ENCODE data around the gene CMPK2. TPM values are rescaled to one million over a fixed set of nuclear protein-coding genes. Genes with fewer than 3 reads are reported as not detected.
A peak's percentile ranks its signal among the peaks of the same experiment; 100 is the strongest.
"Not testable (repeated sequence)": the region's sequence is repeated elsewhere in the genome, so short reads cannot be mapped to it uniquely, and the experiment has no call there.

CMPK2 gene, protein sequence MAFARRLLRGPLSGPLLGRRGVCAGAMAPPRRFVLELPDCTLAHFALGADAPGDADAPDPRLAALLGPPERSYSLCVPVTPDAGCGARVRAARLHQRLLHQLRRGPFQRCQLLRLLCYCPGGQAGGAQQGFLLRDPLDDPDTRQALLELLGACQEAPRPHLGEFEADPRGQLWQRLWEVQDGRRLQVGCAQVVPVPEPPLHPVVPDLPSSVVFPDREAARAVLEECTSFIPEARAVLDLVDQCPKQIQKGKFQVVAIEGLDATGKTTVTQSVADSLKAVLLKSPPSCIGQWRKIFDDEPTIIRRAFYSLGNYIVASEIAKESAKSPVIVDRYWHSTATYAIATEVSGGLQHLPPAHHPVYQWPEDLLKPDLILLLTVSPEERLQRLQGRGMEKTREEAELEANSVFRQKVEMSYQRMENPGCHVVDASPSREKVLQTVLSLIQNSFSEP
- total RNA-seq (2014; rRNA removed; shearing (Covaris generic)): 0.55 and 3.1 TPM in 2 replicates

GRCh38 chr2:6865346-6866274, at the start of gene CMPK2:
TSS of gene CMPK2 (minus strand) at chr2:6865907. CDS start at chr2:6865696, 211 bp downstream.
- no peaks in the 10 kb centered on the region for H3K36me3 ChIP-seq
- H3K27me3 ChIP-seq (replicated peaks): peaks cover 9% of the 10 kb centered on the region
- H3K9me3 ChIP-seq (replicated peaks): no peaks in the 10 kb centered on the region
- peaks cover 13% of the 10 kb centered on the region for H3K4me1 ChIP-seq (replicated peaks)
- DNase-seq (ENCODE audit: low read depth in 1 of 2, low spot score in 2 of 2): peak; percentile 43 to 55
- H3K4me3 ChIP-seq: peak within 1 kb of the TSS; percentile 51
- H3K27ac ChIP-seq: no peak within 1 kb of the TSS

- no peak overlapping the region for H3K4me3 ChIP-seq
- no peak overlapping the region for H3K27ac ChIP-seq
- H3K27me3 ChIP-seq (replicated peaks): no peaks in the 10 kb centered on the region
- H3K9me3 ChIP-seq (replicated peaks): no peaks in the 10 kb centered on the region
- H3K4me1 ChIP-seq (replicated peaks): peaks cover 18% of the 10 kb centered on the region
- no peak for DNase-seq (ENCODE audit: low read depth in 1 of 2, low spot score in 2 of 2)
- no peaks in the 10 kb centered on the region; the same call in 1 of the 2 replicates for H3K36me3 ChIP-seq
Measured at GRCh38 chr2:6915399-6915798, 49.7 kb upstream of the CMPK2 start.

DNA sequence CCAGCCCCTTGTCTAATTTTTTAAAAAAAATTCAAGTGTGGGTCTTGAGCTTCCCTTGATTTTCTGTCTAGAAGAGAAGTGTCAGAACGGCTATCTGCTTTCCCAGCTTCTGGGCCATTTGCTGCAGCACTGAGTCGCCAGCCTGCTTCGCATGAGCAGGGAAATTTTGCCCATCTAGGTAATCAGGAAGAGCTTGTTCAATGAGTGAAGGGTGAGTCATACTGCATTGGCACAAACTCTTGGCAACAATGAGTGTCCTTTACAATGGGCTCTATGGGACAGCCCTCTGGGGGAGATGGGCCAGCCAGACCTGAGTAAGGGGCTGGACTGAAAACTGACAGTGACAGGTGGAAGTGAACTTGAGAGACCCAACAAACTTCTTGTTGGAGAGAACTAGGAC, 49.1 kb upstream of the CMPK2 start:
- Histone ChIP-seq H3K4me1 (replicated peaks) (peaks cover 13% of the 10 kb centered on the region), H3K27me3 (replicated peaks) (no peaks in the 10 kb centered on the region), H3K9me3 (replicated peaks) (no peaks in the 10 kb centered on the region), H3K4me3 (no peak overlapping the region), H3K36me3 (no peaks in the 10 kb centered on the region; the same call in 1 of the 2 replicates), H3K27ac (no peak overlapping the region)
- no peak for DNase-seq (ENCODE audit: low read depth in 1 of 2, low spot score in 2 of 2)

- Histone ChIP-seq H3K4me1 (replicated peaks) (peaks cover 8% of the 10 kb centered on the region), H3K36me3 (no peaks in the 10 kb centered on the region; the same call in 1 of the 2 replicates), H3K27ac (no peak overlapping the region), H3K27me3 (replicated peaks) (no peaks in the 10 kb centered on the region), H3K9me3 (replicated peaks) (no peaks in the 10 kb centered on the region), H3K4me3 (no peak overlapping the region)
- no peak for DNase-seq (ENCODE audit: low read depth in 1 of 2, low spot score in 2 of 2)
Measured at GRCh38 chr2:6913415-6914157, 47.9 kb upstream of the CMPK2 start.

DNA sequence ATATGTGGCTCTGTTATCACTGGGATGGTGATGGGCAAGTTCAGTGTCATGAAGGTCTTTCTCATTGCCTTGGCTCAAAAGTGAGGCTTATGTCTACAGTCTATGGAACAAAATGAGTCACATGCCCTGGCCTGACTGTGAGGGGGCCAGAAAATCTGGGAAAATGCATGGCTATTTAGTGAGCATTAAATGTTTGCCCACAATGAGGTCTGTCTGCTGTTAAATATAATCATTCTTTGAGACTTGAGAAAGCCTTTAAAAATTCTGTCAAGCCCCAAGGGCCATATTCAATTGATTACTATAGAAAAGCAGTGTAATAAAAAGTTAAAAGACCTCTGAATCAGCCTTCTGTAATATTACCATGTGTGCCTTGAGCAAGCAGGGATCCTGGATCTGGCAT, 46.0 kb upstream of the CMPK2 start:
- no peaks in the 10 kb centered on the region for H3K27me3 ChIP-seq (replicated peaks)
- no peaks in the 10 kb centered on the region for H3K36me3 ChIP-seq
- no peak for DNase-seq (ENCODE audit: low read depth in 1 of 2, low spot score in 2 of 2)
- no peaks in the 10 kb centered on the region for H3K9me3 ChIP-seq (replicated peaks)
- H3K27ac ChIP-seq: no peak overlapping the region
- H3K4me1 ChIP-seq (replicated peaks): no peaks in the 10 kb centered on the region
- H3K4me3 ChIP-seq: no peak overlapping the region

DNA sequence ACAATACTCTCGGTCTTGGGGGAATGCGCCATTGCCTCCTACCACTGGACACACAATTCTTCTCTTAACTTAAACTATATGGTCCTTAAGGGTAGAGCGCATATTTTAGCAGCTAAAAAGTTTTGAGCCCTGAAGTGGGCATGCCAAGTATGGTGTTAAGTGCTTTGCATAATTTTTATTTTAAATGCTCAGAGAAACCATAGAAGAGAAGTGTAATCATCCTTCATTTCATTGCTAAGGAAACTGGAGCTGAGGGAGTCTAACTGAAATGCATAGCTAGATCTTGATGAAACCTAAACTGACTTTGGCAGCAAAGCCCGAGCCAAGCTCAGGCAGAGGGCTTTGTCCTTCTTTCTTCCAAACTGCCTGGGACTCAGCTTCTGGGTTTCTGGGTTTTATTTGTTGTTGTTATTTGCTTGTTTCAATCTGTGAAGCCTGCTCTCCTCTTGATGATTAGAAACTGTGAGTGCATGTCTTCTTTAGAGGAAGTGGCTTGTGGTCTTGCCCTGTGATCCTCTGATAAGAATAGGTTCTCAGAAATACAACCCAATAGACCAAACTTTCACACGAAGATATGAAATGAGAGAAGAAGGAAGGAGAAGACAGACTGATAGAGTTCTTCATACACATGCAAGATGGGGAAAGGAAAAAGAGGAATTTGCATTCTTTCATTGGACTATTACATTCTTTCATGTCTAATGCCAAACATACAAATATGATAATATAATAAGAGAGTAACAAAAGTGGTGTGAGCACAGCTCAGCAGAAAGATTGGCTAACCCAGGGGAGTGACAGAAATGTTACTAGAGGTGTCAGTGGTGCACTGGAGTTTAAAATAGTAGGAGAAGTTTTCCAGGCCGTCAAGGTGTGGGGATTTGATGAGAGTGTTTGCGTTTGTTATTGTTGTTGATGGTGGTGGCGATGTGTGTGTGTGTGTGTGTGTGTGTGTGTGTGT, 44.0 kb upstream of the CMPK2 start:
- H3K9me3 ChIP-seq (replicated peaks): no peaks in the 10 kb centered on the region
- H3K4me1 ChIP-seq (replicated peaks): no peaks in the 10 kb centered on the region
- H3K27me3 ChIP-seq (replicated peaks): no peaks in the 10 kb centered on the region
- no peak overlapping the region for H3K27ac ChIP-seq
- H3K4me3 ChIP-seq: no peak overlapping the region
- no peak for DNase-seq (ENCODE audit: low read depth in 1 of 2, low spot score in 2 of 2)
- no peaks in the 10 kb centered on the region for H3K36me3 ChIP-seq

DNA sequence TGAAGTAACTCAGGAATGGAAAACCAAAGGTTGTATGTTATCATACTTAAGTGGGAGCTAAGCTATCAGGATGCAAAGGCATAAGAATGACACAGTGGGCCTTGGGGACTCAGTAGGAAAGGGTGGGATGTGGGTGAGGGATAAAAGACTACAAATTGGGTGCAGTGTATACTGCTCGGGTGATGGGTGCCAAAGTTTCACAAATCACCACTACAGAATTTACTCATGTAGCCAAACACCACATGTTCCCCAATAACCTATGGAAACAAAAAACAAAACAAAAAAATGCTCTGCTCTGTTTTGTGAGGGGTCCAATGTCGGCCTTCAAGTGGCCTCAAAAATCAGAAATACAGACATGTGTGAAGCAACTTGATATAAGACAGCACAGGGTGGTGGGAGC, 42.6 kb upstream of the CMPK2 start:
- DNase-seq (ENCODE audit: low read depth in 1 of 2, low spot score in 2 of 2): no peak
- Histone ChIP-seq H3K27me3 (replicated peaks) (no peaks in the 10 kb centered on the region), H3K27ac (no peak overlapping the region)

GRCh38 chr2:6906165-6906741, 40.5 kb upstream of the CMPK2 start:
- Histone ChIP-seq H3K27ac (no peak overlapping the region), H3K27me3 (replicated peaks) (no peaks in the 10 kb centered on the region), H3K4me1 (replicated peaks) (no peaks in the 10 kb centered on the region), H3K9me3 (replicated peaks) (no peaks in the 10 kb centered on the region), H3K4me3 (no peak overlapping the region), H3K36me3 (no peaks in the 10 kb centered on the region)
- DNase-seq (ENCODE audit: low read depth in 1 of 2, low spot score in 2 of 2): no peak

More for the DNA sequence above, 42.6 kb upstream of the CMPK2 start:
- Histone ChIP-seq H3K36me3 (no peaks in the 10 kb centered on the region), H3K4me1 (replicated peaks) (no peaks in the 10 kb centered on the region), H3K9me3 (replicated peaks) (no peaks in the 10 kb centered on the region), H3K4me3 (no peak overlapping the region)

DNA sequence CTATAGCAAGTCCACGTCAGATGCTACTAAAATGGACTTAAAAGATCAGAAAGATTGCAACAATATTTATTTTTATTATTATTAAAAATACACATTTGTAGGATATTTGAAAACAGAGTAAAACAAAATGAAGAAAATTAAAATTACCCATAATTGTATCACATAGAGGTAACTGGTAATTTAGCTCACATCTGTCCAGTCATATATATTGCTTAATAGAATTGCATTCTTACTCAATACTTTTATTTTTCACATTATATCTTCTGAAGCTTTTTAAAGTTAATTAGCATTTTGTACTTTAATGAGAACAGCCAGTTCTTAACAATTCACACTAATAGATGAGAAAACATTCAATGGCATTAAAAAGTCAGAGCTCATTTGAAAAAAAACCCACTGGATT, 40.0 kb upstream of the CMPK2 start:
- no peak for DNase-seq (ENCODE audit: low read depth in 1 of 2, low spot score in 2 of 2)
- H3K27me3 ChIP-seq (replicated peaks): no peaks in the 10 kb centered on the region
- H3K4me3 ChIP-seq: no peak overlapping the region
- no peaks in the 10 kb centered on the region for H3K9me3 ChIP-seq (replicated peaks)
- H3K4me1 ChIP-seq (replicated peaks): no peaks in the 10 kb centered on the region
- no peak overlapping the region for H3K27ac ChIP-seq
- H3K36me3 ChIP-seq: no peaks in the 10 kb centered on the region

GRCh38 chr2:6902581-6902980, 36.9 kb upstream of the CMPK2 start:
- not testable (repeated sequence) for H3K27me3 ChIP-seq (replicated peaks); DNase-seq (ENCODE audit: low read depth in 1 of 2, low spot score in 2 of 2); H3K27ac ChIP-seq; H3K4me3 ChIP-seq; H3K4me1 ChIP-seq (replicated peaks); H3K36me3 ChIP-seq; H3K9me3 ChIP-seq (replicated peaks)

DNA sequence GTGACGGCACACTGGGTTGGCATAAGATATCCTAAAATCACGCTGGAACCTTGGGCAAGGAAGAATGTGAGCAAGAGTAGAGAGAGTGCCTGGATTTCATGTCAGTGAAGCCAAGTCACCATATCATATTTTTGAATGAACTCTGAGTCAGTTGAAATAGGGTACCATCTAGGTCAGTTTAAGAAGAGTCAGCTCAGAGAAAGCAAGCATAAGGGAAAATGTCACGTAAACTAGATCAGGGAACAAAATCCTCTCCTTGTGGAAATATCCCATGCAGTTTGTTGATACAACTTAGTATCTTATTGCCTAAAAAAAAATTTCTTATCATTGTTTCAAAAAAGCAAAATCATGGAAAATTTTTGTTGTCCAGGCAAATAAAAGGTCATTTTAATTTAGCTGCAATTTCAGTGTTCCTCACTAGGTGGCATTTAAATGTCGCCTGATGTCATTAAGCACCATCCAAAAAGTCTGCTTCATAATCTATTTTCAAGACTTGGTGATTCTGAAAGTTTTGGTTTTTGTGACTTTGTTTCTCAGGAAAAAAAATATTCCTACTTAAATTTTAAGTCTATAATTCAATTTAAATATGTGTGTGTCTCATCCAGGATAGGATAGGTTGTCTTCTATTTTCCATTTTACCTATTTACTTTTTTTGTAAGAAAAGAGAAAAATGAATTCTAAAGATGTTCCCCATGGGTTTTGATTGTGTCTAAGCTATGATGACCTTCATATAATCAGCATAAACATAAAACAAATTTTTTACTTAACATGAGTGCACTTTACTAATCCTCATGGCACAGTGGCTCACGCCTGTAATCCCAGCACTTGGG, 31.4 kb upstream of the CMPK2 start:
- Histone ChIP-seq H3K36me3 (no peaks in the 10 kb centered on the region), H3K4me3 (no peak overlapping the region), H3K27ac (no peak overlapping the region), H3K4me1 (replicated peaks) (no peaks in the 10 kb centered on the region), H3K9me3 (replicated peaks) (no peaks in the 10 kb centered on the region), H3K27me3 (replicated peaks) (no peaks in the 10 kb centered on the region)
- DNase-seq (ENCODE audit: low read depth in 1 of 2, low spot score in 2 of 2): no peak
